Motor neuron (in vitro differentiated cells): ENCODE measurements around the gene AKT1. TPM values are rescaled to one million over a fixed set of nuclear protein-coding genes. Genes with fewer than 3 reads are reported as not detected.

Source experiments
- ATAC-seq, 8 experiments: fragments of 200-7000 bp; cut with Tn5 transposase; replicated peaks in 6 of 8; 2 replicates each; pipeline ENCODE4 v1.8.0; 2021; ENCODE audit warnings: mild to moderate bottlenecking in 8 of 8, moderate library complexity in 8 of 8
- H3K27ac ChIP-seq, 2 donors: fragments of 250-450 bp; sonication (Bioruptor Pico); 2 replicates each; pipeline ENCODE4 v1.9.0; 2021; ENCODE audit warnings: antibody characterized with exemption in 2 of 2, mild to moderate bottlenecking in 2 of 2, moderate library complexity in 1 of 2
- H3K4me1 ChIP-seq, 2 donors: fragments of 250-450 bp; sonication (Bioruptor Pico); replicated peaks in 1 of 2; 2 replicates each; pipeline ENCODE4 v1.6.1; 2021; ENCODE audit warnings: antibody characterized with exemption in 2 of 2, mild to moderate bottlenecking in 2 of 2, moderate library complexity in 1 of 2
- H3K4me3 ChIP-seq, 5 donors: fragments of 250-450 bp; sonication (Bioruptor Pico); 2 replicates each; pipeline ENCODE4 v1.9.0; 2021; ENCODE audit warnings: antibody characterized with exemption in 5 of 5, mild to moderate bottlenecking in 5 of 5, moderate library complexity in 4 of 5
- WGBS, 10 experiments: fragments of 450-650 bp; shearing (Covaris generic); methylation state at CpG; one replicate each; pipeline ENCODE4 v1.0.0; 2022; 5-methylcytosine and 5-hydroxymethylcytosine counted together
- in situ Hi-C, 9 experiments: fragments of 400-800 bp; cut with MboI; loops; one replicate each; pipeline ENCODE4 v1.15.0; 2021; ENCODE audit warnings: low sequenced_read_pairs in 9 of 9, low pct_unique_long_range_greater_than_20kb in 2 of 9; ENCODE audit not compliant: unreplicated experiment in 9 of 9
- total RNA-seq, 8 experiments: library from RNA; unstranded; fragments of 300-600 nt; gene quantifications; 2 replicates each; pipeline versions ENCODE4 v1.2.3 to v1.2.4, GENCODE V29; 2022

AKT1 gene
- total RNA-seq, 8 experiments from 2014 or later = 55.9 to 120 (median 96.6) TPM

DNA sequence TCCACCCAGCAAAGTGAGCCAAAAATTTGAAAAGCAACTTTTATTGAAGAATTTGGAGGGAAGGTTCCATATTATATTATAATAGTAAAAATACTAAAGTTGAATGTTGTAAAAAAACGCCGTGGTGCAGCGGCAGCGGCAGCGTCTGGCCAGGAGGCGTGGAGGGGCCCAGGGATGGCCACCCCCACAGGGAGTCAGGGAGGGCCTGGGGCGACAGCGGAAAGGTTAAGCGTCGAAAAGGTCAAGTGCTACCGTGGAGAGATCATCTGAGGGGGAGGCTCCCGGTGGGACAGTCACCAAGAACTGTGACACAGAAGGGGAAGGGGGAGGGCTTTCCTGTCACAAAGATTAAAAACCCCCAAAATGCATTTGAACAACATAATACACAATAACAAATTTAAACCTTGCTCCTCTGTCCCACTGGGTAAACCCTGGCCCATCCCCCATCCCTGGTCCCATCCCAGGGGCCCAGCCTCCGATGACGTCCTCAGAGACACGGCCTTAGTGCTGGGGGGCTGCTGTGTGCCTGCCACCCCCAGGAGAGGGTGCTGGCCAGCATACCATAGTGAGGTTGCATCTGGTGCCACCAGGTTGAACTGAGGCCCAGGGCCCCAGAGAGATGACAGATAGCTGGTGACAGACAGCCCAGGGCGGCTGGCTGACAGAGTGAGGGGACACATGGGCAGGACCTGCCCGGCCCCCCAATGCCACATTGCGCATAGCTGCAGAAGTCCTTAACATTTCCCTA, 26.1 kb downstream of the AKT1 start:
- H3K4me3 ChIP-seq = no peak overlapping the region
- H3K27ac ChIP-seq = peak overlapping the region; percentile 14 to 89
- in situ Hi-C loops = loop anchor here in 1 of 9 experiments (10.0 kb wide), 1 partner anchor 55 kb away; no protein-coding TSS in a partner anchor
- H3K4me1 ChIP-seq = peaks cover 16% of the 10 kb centered on the region in 2 donors
- ATAC-seq = peak in 3 of 8 experiments; percentile 2 to 9 (median 3)
- 0 to 80% (median 72%) methylated on average over 1 to 6 of the region's 18 CpGs; no CpG with 5 or more reads in 4 of the 10 experiments for WGBS, 10 experiments

- 0 to 28% (median 10%) methylated on average over 1 to 7 of the region's 25 CpGs; no CpG with 5 or more reads in 5 of the 10 experiments for WGBS, 10 experiments
- in situ Hi-C loops = loop anchor here in 1 of 9 experiments (10.0 kb wide), 1 partner anchor 56 kb away; no protein-coding TSS in a partner anchor
- Histone ChIP-seq H3K4me3 (no peak overlapping the region), H3K4me1 (peaks cover 16% of the 10 kb centered on the region in 2 donors), H3K27ac (peak overlapping the region; percentile 25 to 89)
- ATAC-seq = peak; percentile 83 to 93 (median 90)
These were observed 26.9 kb downstream of the AKT1 start for GRCh38 chr14:104768437-104769323.

- in situ Hi-C loops = loop anchor here in 1 of 9 experiments (10.0 kb wide), 1 partner anchor 57 kb away; no protein-coding TSS in a partner anchor
- WGBS, 10 experiments = 40 to 96% (median 74%) methylated on average over 1 to 4 of the region's 5 CpGs; no CpG with 5 or more reads in 4 of the 10 experiments
- H3K4me3 ChIP-seq = no peak overlapping the region
- no peak overlapping the region for H3K27ac ChIP-seq
- peaks cover 16% of the 10 kb centered on the region in 2 donors for H3K4me1 ChIP-seq
- no peak for ATAC-seq
These were observed 28.0 kb downstream of the AKT1 start for GRCh38 chr14:104767634-104767918.

- H3K27ac ChIP-seq = no peak overlapping the region
- ATAC-seq = no peak
- WGBS, 10 experiments = 60 to 96% (median 87%) methylated on average over 1 to 10 of the region's 15 CpGs; no CpG with 5 or more reads in 3 of the 10 experiments
- no peak overlapping the region for H3K4me3 ChIP-seq
- in situ Hi-C loops = loop anchor here in 1 of 9 experiments (10.0 kb wide), 1 partner anchor 58 kb away; no protein-coding TSS in a partner anchor
- H3K4me1 ChIP-seq = peaks cover 16% of the 10 kb centered on the region in 2 donors
These were observed 28.5 kb downstream of the AKT1 start for GRCh38 chr14:104766863-104767633.

GRCh38 chr14:104766256-104766862, 29.2 kb downstream of the AKT1 start:
- 83 to 100% (median 95%) methylated on average over 1 to 4 of the region's 4 CpGs; no CpG with 5 or more reads in 2 of the 10 experiments for WGBS, 10 experiments
- ATAC-seq = no peak
- in situ Hi-C loops = loop anchor here in 1 of 9 experiments (10.0 kb wide), 1 partner anchor 58 kb away; no protein-coding TSS in a partner anchor
- Histone ChIP-seq H3K4me1 (peaks cover 16% of the 10 kb centered on the region in 2 donors), H3K4me3 (no peak overlapping the region), H3K27ac (no peak overlapping the region)

GRCh38 chr14:104765517-104765916, 30.0 kb downstream of the AKT1 start:
- in situ Hi-C loops = loop anchor here in 1 of 9 experiments (10.0 kb wide), 1 partner anchor 59 kb away; no protein-coding TSS in a partner anchor
- ATAC-seq = no peak
- Histone ChIP-seq H3K4me3 (no peak overlapping the region), H3K27ac (no peak overlapping the region), H3K4me1 (peaks cover 16% of the 10 kb centered on the region in 2 donors)
- 60 to 100% (median 92%) methylated on average over 1 to 3 of the region's 3 CpGs for WGBS, 10 experiments

DNA sequence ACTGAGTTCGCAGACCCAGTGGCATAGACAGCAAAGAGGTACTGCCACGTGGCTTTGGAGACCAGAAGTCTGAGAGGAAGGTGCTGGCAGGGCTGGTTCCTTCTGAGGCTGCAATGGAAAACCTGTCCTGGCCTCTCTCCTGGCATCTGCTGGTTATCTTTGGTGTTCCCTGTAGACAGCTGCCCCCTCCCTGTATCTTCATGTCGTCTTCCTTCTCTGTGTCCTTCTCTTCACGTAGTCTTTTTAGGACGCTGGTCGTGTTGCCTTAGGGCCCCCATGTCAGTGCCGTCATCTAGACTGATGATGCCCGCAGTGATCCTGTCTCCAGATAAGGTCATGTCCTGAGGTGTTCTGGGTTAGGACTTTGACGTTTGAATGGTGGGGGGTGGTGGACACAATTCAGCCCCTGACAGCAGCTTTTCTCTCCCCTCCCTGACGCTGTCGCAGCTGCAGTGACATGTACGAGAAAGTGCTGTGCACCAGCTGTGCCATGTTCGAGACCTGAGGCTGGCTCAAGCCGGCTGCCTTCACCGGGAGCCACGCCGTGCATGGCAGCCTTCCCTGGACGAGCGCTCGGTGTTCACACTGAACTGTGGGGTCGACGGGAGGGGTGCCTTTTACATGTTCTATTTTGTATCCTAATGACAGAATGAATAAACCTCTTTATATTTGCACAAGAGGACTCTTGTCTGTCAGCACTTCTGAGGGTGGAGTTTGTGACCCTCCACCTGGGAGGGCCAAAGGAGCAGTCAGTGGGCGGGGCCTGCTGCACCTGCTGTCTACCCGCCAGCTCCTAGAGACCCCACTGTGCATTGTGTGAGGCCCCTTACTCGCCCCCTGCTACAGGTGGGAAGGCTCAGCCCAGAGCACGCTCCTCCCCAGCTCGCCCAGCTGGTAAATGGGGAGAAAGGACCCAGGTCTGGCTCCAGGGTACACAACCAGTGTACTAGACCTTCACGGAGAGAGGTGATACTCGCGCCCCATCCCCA, 36.3 kb downstream of the AKT1 start:
- WGBS, 10 experiments = 60 to 100% (median 90%) methylated on average over 1 to 13 of the region's 30 CpGs; no CpG with 5 or more reads in 1 of the 10 experiments
- ATAC-seq = peak in 2 of 8 experiments; percentile 11 to 20
- H3K27ac ChIP-seq = no peak overlapping the region
- in situ Hi-C loops = no loop called here
- H3K4me1 ChIP-seq = peaks cover 4 to 5% of the 10 kb centered on the region in 2 donors
- H3K4me3 ChIP-seq = no peak overlapping the region

GRCh38 chr14:104757681-104758392, 37.7 kb downstream of the AKT1 start:
- 93 to 100% (median 100%) methylated on average over 1 to 11 of the region's 19 CpGs; no CpG with 5 or more reads in 3 of the 10 experiments for WGBS, 10 experiments
- Histone ChIP-seq H3K27ac (no peak overlapping the region), H3K4me3 (no peak overlapping the region), H3K4me1 (peaks cover 7 to 10% of the 10 kb centered on the region in 2 donors)
- in situ Hi-C loops = no loop called here
- ATAC-seq = no peak

- no peak for ATAC-seq
- no peak overlapping the region for H3K4me3 ChIP-seq
- no peak overlapping the region for H3K27ac ChIP-seq
- in situ Hi-C loops = no loop called here
- peaks cover 7 to 10% of the 10 kb centered on the region in 2 donors for H3K4me1 ChIP-seq
- WGBS, 10 experiments = 0 to 98% (median 90%) methylated on average over 1 to 10 of the region's 10 CpGs; no CpG with 5 or more reads in 5 of the 10 experiments
These were observed 38.3 kb downstream of the AKT1 start for GRCh38 chr14:104757238-104757585.

- Histone ChIP-seq H3K4me3 (no peak overlapping the region), H3K27ac (no peak overlapping the region), H3K4me1 (peaks cover 10 to 12% of the 10 kb centered on the region in 2 donors)
- 86 to 92% methylated on average over 2 to 4 of the region's 27 CpGs; no CpG with 5 or more reads in 8 of the 10 experiments for WGBS, 10 experiments
- in situ Hi-C loops = no loop called here
- no peak for ATAC-seq
These were observed 38.9 kb downstream of the AKT1 start for GRCh38 chr14:104756477-104757237.
